Body of pancreas (tissue), 4 donors: ENCODE measurements around the gene CRAMP1. TPM values are rescaled to one million over a fixed set of nuclear protein-coding genes. Genes with fewer than 3 reads are reported as not detected.

Experiments
- ATAC-seq: fragments of 150-250 bp; one replicate; pipeline ENCODE4 v1.9.1; 2016
- DNase-seq, 4 donors: peaks; one replicate each; pipeline ENCODE4 v3.0.0-alpha.2; 2019
- H3K27ac ChIP-seq, 4 donors: fragments of 200-600 bp; sonication (generic); 1 replicate in 3 of 4; 2 replicates in 1 of 4; pipeline versions ENCODE4 v1.5.1 to v1.6.1; 2016 to 2019; ENCODE audit warnings: mild to moderate bottlenecking in 1 of 4, mixed read lengths in 1 of 4, moderate library complexity in 1 of 4
- H3K27me3 ChIP-seq, 2 donors: fragments of 200-600 bp; sonication (generic); one replicate each; pipeline ENCODE4 v1.6.0; 2016; ENCODE audit warnings: mild to moderate bottlenecking in 1 of 2
- H3K36me3 ChIP-seq, 2 donors: fragments of 200-600 bp; sonication (generic); replicated peaks in 1 of 2; 2 replicates each; pipeline ENCODE4 v1.5.1; 2016; ENCODE audit warnings: low read depth in 2 of 2; ENCODE audit not compliant: insufficient read depth in 1 of 2
- H3K4me1 ChIP-seq: fragments of 200-600 bp; sonication (generic); one replicate; pipeline ENCODE4 v1.6.0; 2016
- H3K4me3 ChIP-seq, 2 donors: fragments of 200-600 bp; sonication (generic); 1 replicate in 1 of 2; 2 replicates in 1 of 2; pipeline ENCODE4 v1.5.1; 2016 to 2019
- H3K9me3 ChIP-seq, 3 donors: fragments of 200-600 bp; sonication (generic); 1 replicate in 2 of 3; 2 replicates in 1 of 3; pipeline ENCODE4 v1.5.1; 2016
- POLR2A ChIP-seq, 3 donors: fragments of 450-650 bp; IDR thresholded peaks; one replicate each; pipeline ENCODE4 v1.6.1; 2016; ENCODE audit warnings: antibody characterized with exemption in 3 of 3, mild to moderate bottlenecking in 2 of 3
- WGBS, 2 donors: methylation state at CpG; one replicate each; pipeline ENCODE4 v1.1.5; 2017; 5-methylcytosine and 5-hydroxymethylcytosine counted together
- intact Hi-C: fragments of 100-400 bp; cut with DNase I; formaldehyde crosslinking; loops from one replicate; pipeline ENCODE4 v1.15.1; 2023
- total RNA-seq, 2 donors: library from RNA; depleted of rRNA; stranded (reverse); fragments of >200 nt; gene quantifications; one replicate each; pipeline ENCODE4 v1.1.0, GENCODE V29; 2016
- TF ChIP-seq, protein P1 (sequence below), 7 experiments: fragments of 450-650 bp in 4 of 7; fragments of 200-600 bp in 3 of 7; sonication (generic) in 3 of 7; IDR thresholded peaks; one replicate each; pipeline ENCODE4 v1.5.1; 2016 to 2019; ENCODE audit warnings: antibody characterized with exemption in 7 of 7

CRAMP1 gene
- 10 to 100 TPM in 1 of 2 donors, 1 to 10 TPM in 1; 8.6 to 17.8 TPM for total RNA-seq

GRCh38 chr16:1612320-1613111 is at the start of gene CRAMP1:
CRAMP1 (plus strand) TSS chr16:1612360; CDS start chr16:1614640, 2,280 bp downstream.
- H3K9me3 ChIP-seq = no peaks in the 10 kb centered on the region
- ATAC-seq (peak; percentile 0), DNase-seq (peak in 2 of 4 donors; percentile 12 to 39)
- 0 to 1% methylated on average over 54 to 86 of the region's 101 CpGs for WGBS, 2 donors
- H3K27me3 ChIP-seq = no peaks in the 10 kb centered on the region
- intact Hi-C loops = no loop called here
- TF ChIP-seq, protein P1, sequence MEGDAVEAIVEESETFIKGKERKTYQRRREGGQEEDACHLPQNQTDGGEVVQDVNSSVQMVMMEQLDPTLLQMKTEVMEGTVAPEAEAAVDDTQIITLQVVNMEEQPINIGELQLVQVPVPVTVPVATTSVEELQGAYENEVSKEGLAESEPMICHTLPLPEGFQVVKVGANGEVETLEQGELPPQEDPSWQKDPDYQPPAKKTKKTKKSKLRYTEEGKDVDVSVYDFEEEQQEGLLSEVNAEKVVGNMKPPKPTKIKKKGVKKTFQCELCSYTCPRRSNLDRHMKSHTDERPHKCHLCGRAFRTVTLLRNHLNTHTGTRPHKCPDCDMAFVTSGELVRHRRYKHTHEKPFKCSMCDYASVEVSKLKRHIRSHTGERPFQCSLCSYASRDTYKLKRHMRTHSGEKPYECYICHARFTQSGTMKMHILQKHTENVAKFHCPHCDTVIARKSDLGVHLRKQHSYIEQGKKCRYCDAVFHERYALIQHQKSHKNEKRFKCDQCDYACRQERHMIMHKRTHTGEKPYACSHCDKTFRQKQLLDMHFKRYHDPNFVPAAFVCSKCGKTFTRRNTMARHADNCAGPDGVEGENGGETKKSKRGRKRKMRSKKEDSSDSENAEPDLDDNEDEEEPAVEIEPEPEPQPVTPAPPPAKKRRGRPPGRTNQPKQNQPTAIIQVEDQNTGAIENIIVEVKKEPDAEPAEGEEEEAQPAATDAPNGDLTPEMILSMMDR (IDR thresholded peaks at IDR 0.05) = no peak
- no peak for TF ChIP-seq POLR2A (IDR thresholded peaks at IDR 0.05)
- H3K27ac ChIP-seq = peak within 1 kb of the TSS; percentile 43 to 86 (median 74)
- peak within 1 kb of the TSS; percentile 14 to 86 for H3K4me3 ChIP-seq
- no peaks in the 10 kb centered on the region for H3K36me3 ChIP-seq
- H3K4me1 ChIP-seq = peaks cover 44% of the 10 kb centered on the region

GRCh38 chr16:1563786-1564185 is 48.4 kb upstream of the CRAMP1 start:
- DNase-seq (no peak), ATAC-seq (no peak)
- Histone ChIP-seq H3K4me1 (no peaks in the 10 kb centered on the region), H3K36me3 (peaks cover 0 to 2% of the 10 kb centered on the region in 2 donors), H3K4me3 (no peak overlapping the region), H3K27me3 (no peaks in the 10 kb centered on the region), H3K27ac (no peak overlapping the region), H3K9me3 (no peaks in the 10 kb centered on the region)
- intact Hi-C loops = no loop called here
- no peak for TF ChIP-seq POLR2A (IDR thresholded peaks at IDR 0.05)
- TF ChIP-seq, protein P1 (IDR thresholded peaks at IDR 0.05) = no peak
- WGBS, 2 donors = 92 to 94% methylated on average over 8 to 20 of the region's 20 CpGs

GRCh38 chr16:1564325-1564724 is 47.8 kb upstream of the CRAMP1 start:
- H3K4me1 ChIP-seq = no peaks in the 10 kb centered on the region
- H3K4me3 ChIP-seq = no peak overlapping the region
- 70 to 72% methylated on average over 9 of the region's 9 CpGs for WGBS, 2 donors
- no peaks in the 10 kb centered on the region for H3K27me3 ChIP-seq
- TF ChIP-seq, protein P1 (IDR thresholded peaks at IDR 0.05) = no peak
- TF ChIP-seq POLR2A (IDR thresholded peaks at IDR 0.05) = no peak
- ATAC-seq = no peak
- DNase-seq = no peak
- H3K36me3 ChIP-seq = peaks cover 0 to 2% of the 10 kb centered on the region in 2 donors
- H3K27ac ChIP-seq = no peak overlapping the region
- no peaks in the 10 kb centered on the region for H3K9me3 ChIP-seq
- intact Hi-C loops = no loop called here

DNA sequence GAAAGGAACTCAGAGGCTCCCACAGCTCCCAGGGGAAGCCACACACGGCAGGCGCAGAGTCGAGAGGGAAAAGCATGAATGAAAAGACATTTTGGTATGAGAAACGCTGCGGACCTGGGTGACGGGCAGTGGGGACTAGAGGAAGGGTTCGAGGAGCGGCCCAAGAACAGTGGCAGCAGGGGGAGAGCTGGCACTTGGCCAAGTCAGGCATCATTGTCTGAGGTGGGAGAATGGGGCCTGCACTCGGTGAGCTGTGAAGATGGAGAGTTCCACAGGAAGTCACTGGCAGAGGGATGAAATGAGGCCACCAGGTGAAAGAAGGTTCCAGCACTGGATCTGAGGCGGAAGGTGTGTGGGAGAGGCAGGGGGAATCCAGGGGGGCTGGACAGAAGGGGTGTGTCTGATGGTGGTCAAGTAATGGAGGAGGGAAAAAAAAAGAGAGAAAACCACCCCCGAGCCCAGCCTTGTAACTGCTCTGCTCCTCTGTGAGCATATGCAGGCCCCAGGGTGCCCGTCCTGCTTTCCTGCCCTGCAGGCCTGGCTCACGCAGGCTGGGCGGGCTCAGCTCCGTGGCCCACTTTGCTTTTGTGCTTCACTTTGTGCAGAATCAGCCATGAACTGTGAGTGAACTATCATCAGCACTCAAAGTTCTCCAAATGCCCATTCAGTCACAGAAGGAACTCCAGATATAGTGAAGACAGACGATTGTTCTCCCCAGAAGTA is 46.9 kb upstream of the CRAMP1 start:
- intact Hi-C loops = no loop called here
- Histone ChIP-seq H3K4me1 (no peaks in the 10 kb centered on the region), H3K9me3 (no peaks in the 10 kb centered on the region), H3K27ac (no peak overlapping the region), H3K36me3 (peaks cover 0 to 2% of the 10 kb centered on the region in 2 donors), H3K4me3 (no peak overlapping the region), H3K27me3 (no peaks in the 10 kb centered on the region)
- 88 to 89% methylated on average over 16 of the region's 16 CpGs for WGBS, 2 donors
- DNase-seq = no peak
- TF ChIP-seq POLR2A (IDR thresholded peaks at IDR 0.05) = no peak
- no peak for ATAC-seq

GRCh38 chr16:1567988-1568387 is 44.2 kb upstream of the CRAMP1 start:
- 87 to 97% methylated on average over 11 to 12 of the region's 13 CpGs for WGBS, 2 donors
- Histone ChIP-seq H3K4me1 (no peaks in the 10 kb centered on the region), H3K4me3 (no peak overlapping the region), H3K27me3 (no peaks in the 10 kb centered on the region), H3K27ac (no peak overlapping the region), H3K36me3 (no peaks in the 10 kb centered on the region), H3K9me3 (no peaks in the 10 kb centered on the region)
- TF ChIP-seq, protein P1 (IDR thresholded peaks at IDR 0.05) = no peak
- no peak for TF ChIP-seq POLR2A (IDR thresholded peaks at IDR 0.05)
- no peak for DNase-seq
- intact Hi-C loops = no loop called here
- no peak for ATAC-seq
